Endodermal cell (in vitro differentiated cells): ENCODE measurements around the gene ABHD15. TPM values are rescaled to one million over a fixed set of nuclear protein-coding genes. Genes with fewer than 3 reads are reported as not detected.
A peak's percentile ranks its signal among the peaks of the same experiment; 100 is the strongest.

Source experiments
- DNase-seq: peaks from one replicate; pipeline ENCODE4 v3.0.0-alpha.2; 2017
- H3K27ac ChIP-seq: 2 replicates; pipeline ENCODE4 v1.5.1; 2013; ENCODE audit warnings: mild to moderate bottlenecking, low read depth, low read length, moderate library complexity
- H3K27me3 ChIP-seq: 2 replicates; pipeline ENCODE4 v1.6.1; 2013; ENCODE audit warnings: mild to moderate bottlenecking, low read length, moderate library complexity; ENCODE audit not compliant: insufficient read depth, control insufficient read depth, poor library complexity, severe bottlenecking
- H3K36me3 ChIP-seq: 2 replicates; pipeline ENCODE4 v1.7.0; 2013; ENCODE audit warnings: mild to moderate bottlenecking, low read length, moderate library complexity; ENCODE audit not compliant: control insufficient read depth, insufficient read depth
- H3K4me1 ChIP-seq: one replicate; pipeline ENCODE4 v1.7.0; 2013; ENCODE audit warnings: low read length; ENCODE audit not compliant: control insufficient read depth, insufficient read depth
- H3K4me3 ChIP-seq: 2 replicates; pipeline ENCODE4 v1.5.1; 2013; ENCODE audit warnings: mild to moderate bottlenecking, low read length, moderate library complexity
- H3K9ac ChIP-seq: 2 replicates; pipeline ENCODE4 v1.6.1; 2013; ENCODE audit warnings: mild to moderate bottlenecking, low read length, moderate library complexity; ENCODE audit not compliant: poor library complexity, severe bottlenecking; ENCODE audit errors: extremely low read depth
- H3K9me3 ChIP-seq: 2 replicates; pipeline ENCODE4 v1.6.1; 2013; ENCODE audit warnings: mild to moderate bottlenecking, low read length, moderate library complexity; ENCODE audit not compliant: control insufficient read depth
- H3K27ac Mint-ChIP-seq: 2 replicates; pipeline ENCODE4 v1.8.0; 2020; ENCODE audit warnings: mixed read lengths
- H3K27me3 Mint-ChIP-seq: 2 replicates; pipeline ENCODE4 v1.8.0; 2021; ENCODE audit warnings: mild to moderate bottlenecking, mixed read lengths; ENCODE audit not compliant: insufficient read depth
- H3K36me3 Mint-ChIP-seq: 2 replicates; pipeline ENCODE4 v1.8.0; 2020; ENCODE audit warnings: low read depth, mixed read lengths
- H3K4me1 Mint-ChIP-seq: 2 replicates; pipeline ENCODE4 v1.8.0; 2020; ENCODE audit warnings: mixed read lengths
- H3K4me3 Mint-ChIP-seq: 2 replicates; pipeline ENCODE4 v1.8.0; 2020; ENCODE audit warnings: mild to moderate bottlenecking, moderate library complexity, mixed read lengths
- H3K9me3 Mint-ChIP-seq: 2 replicates; pipeline ENCODE4 v1.8.0; 2020; ENCODE audit warnings: mild to moderate bottlenecking, mixed read lengths
- WGBS, 2 experiments: methylation state at CpG; one replicate each; pipeline versions ENCODE4 v1.1.5 to v1.1.7; 2013; ENCODE audit warnings: missing lambda C conversion rate in 2 of 2, mixed read lengths in 1 of 2; ENCODE audit not compliant: insufficient coverage in 1 of 2, insufficient read length in 1 of 2; 5-methylcytosine and 5-hydroxymethylcytosine counted together
- total RNA-seq, 2 donors: library from RNA; stranded (reverse); fragmentation: NEBNext Ultra II Directional in 1 of 2; extraction: Animal tissue kit (Norgen Biotek cat#: 25700) in 1 of 2; gene quantifications; 2 replicates in 1 of 2; 3 replicates in 1 of 2; pipeline ENCODE4 v1.2.1, GENCODE V29; 2021
- TF ChIP-seq, protein P1 (sequence below): fragments of 200-600 bp; sonication (generic); conservative IDR thresholded peaks from 2 replicates; pipeline ENCODE4 v1.5.0; 2021; ENCODE audit warnings: antibody characterized with exemption, mild to moderate bottlenecking

The ABHD15 gene
- total RNA-seq, 2 donors from 2014 or later, result 1.4 to 2.1 TPM

DNA sequence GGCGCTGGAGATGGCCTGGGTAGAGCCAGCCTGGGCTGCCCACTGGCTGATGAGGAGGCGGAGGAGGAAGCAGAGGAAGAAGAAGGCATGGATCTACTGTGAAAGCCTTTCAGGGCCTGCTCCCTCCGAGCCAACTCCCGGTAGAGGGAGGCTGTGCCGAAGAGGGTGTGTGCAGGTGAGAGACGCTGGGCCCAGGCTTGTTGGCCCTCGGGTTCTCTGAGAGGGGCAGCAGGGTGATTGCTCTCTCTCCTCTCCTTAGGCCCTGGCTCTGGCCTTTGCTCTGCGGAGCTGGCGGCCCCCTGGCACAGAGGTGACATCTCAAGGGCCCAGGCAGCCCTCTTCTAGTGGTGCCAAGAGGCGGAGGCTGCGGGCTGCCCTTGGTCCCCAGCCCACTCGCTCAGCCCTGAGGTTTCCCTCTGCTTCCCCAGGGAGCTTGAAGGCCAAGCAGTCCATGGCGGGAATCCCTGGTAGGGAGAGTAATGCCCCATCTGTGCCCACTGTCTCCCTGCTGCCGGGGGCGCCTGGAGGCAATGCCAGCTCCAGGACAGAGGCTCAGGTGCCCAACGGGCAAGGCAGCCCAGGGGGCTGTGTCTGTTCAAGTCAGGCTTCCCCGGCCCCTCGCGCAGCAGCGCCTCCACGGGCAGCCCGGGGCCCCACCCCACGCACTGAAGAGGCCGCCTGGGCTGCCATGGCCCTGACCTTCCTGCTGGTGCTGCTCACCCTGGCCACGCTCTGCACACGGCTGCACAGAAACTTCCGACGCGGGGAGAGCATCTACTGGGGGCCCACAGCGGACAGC lies 5.2 kb upstream of the ABHD15 start:
- Histone ChIP-seq H3K9ac (no peak overlapping the region), H3K4me3 (no peak overlapping the region), H3K27ac (no peak overlapping the region), H3K4me1 (no peaks in the 10 kb centered on the region), H3K36me3 (peaks cover 20% of the 10 kb centered on the region), H3K27me3 (peaks cover 9% of the 10 kb centered on the region), H3K9me3 (no peaks in the 10 kb centered on the region)
- Mint-ChIP-seq H3K9me3 (no peaks in the 10 kb centered on the region), H3K36me3 (peaks cover 11% of the 10 kb centered on the region), H3K27ac (no peak overlapping the region), H3K27me3 (peaks cover 24% of the 10 kb centered on the region), H3K4me3 (no peak overlapping the region), H3K4me1 (peaks cover 4% of the 10 kb centered on the region)
- no peak for DNase-seq
- WGBS, 2 experiments, result 82 to 87% methylated on average over 12 to 30 of the region's 30 CpGs
- TF ChIP-seq, protein P1, sequence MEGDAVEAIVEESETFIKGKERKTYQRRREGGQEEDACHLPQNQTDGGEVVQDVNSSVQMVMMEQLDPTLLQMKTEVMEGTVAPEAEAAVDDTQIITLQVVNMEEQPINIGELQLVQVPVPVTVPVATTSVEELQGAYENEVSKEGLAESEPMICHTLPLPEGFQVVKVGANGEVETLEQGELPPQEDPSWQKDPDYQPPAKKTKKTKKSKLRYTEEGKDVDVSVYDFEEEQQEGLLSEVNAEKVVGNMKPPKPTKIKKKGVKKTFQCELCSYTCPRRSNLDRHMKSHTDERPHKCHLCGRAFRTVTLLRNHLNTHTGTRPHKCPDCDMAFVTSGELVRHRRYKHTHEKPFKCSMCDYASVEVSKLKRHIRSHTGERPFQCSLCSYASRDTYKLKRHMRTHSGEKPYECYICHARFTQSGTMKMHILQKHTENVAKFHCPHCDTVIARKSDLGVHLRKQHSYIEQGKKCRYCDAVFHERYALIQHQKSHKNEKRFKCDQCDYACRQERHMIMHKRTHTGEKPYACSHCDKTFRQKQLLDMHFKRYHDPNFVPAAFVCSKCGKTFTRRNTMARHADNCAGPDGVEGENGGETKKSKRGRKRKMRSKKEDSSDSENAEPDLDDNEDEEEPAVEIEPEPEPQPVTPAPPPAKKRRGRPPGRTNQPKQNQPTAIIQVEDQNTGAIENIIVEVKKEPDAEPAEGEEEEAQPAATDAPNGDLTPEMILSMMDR, result no peak

DNA sequence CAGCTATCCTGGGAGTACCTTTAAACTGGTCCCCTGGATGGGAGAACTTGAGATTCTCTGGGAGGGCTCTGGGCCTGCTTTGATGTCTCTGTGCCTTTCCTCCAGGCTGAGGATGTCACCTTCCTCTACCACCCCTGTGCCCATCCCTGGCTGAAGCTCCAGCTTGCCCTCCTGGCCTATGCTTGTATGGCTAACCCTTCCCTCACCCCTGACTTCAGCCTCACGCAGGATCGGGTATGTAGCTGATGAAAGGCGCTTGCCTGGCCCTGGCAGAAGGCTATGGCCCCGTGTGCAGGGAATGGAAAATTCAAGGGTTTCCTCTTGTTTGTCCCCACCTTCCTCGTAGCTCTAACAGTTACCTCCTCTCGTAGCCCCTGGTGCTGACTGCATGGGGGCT lies 4.6 kb upstream of the ABHD15 start:
- H3K27me3 Mint-ChIP-seq, result peaks cover 27% of the 10 kb centered on the region
- peaks cover 20% of the 10 kb centered on the region for H3K36me3 ChIP-seq
- peaks cover 11% of the 10 kb centered on the region for H3K36me3 Mint-ChIP-seq
- H3K9me3 ChIP-seq, result no peaks in the 10 kb centered on the region
- no peak overlapping the region for H3K4me3 Mint-ChIP-seq
- no peak overlapping the region for H3K4me3 ChIP-seq
- WGBS, 2 experiments, result 93 to 98% methylated on average over 5 to 6 of the region's 6 CpGs
- TF ChIP-seq, protein P1, result no peak
- H3K4me1 ChIP-seq, result no peaks in the 10 kb centered on the region
- H3K4me1 Mint-ChIP-seq, result peaks cover 4% of the 10 kb centered on the region
- no peaks in the 10 kb centered on the region for H3K9me3 Mint-ChIP-seq
- H3K27ac ChIP-seq, result no peak overlapping the region
- no peak overlapping the region for H3K9ac ChIP-seq
- no peak overlapping the region for H3K27ac Mint-ChIP-seq
- no peak for DNase-seq
- H3K27me3 ChIP-seq, result peaks cover 13% of the 10 kb centered on the region

DNA sequence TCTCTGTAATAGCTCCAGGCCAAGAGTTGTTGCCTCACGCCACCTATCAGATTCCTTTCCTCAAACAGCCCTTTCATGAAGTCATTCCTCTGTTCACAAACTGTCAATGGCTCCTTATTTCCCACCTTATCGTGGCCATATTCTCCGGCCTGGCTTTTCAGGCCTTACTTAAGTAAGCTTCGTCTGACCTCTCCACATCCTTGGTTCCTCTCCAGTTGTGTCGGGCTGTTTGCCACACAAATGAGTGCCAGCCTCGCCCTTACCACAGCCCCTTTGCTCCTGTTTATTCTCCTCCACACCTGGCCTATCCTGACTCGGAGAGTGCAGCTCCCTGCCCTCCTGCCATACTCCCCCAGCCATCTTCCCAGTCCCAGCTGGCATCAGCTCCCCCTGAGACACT lies 3.7 kb upstream of the ABHD15 start:
- Histone ChIP-seq H3K9me3 (no peaks in the 10 kb centered on the region), H3K36me3 (peaks cover 16% of the 10 kb centered on the region), H3K27ac (no peak overlapping the region), H3K4me3 (no peak overlapping the region), H3K27me3 (peaks cover 23% of the 10 kb centered on the region), H3K9ac (no peak overlapping the region), H3K4me1 (no peaks in the 10 kb centered on the region)
- TF ChIP-seq, protein P1, result no peak
- Mint-ChIP-seq H3K36me3 (peaks cover 8% of the 10 kb centered on the region), H3K27me3 (peaks cover 37% of the 10 kb centered on the region), H3K4me1 (peaks cover 10% of the 10 kb centered on the region), H3K27ac (no peak overlapping the region), H3K9me3 (no peaks in the 10 kb centered on the region), H3K4me3 (no peak overlapping the region)
- 91 to 99% methylated on average over 6 to 7 of the region's 7 CpGs for WGBS, 2 experiments
- peak; percentile 32 for DNase-seq
